ENCODE data around the gene FFAR2. TPM values are rescaled to one million over a fixed set of nuclear protein-coding genes. Genes with fewer than 3 reads are reported as not detected.

The FFAR2 gene
- total RNA-seq, 1 donor from 2014 or later, result not detected

DNA sequence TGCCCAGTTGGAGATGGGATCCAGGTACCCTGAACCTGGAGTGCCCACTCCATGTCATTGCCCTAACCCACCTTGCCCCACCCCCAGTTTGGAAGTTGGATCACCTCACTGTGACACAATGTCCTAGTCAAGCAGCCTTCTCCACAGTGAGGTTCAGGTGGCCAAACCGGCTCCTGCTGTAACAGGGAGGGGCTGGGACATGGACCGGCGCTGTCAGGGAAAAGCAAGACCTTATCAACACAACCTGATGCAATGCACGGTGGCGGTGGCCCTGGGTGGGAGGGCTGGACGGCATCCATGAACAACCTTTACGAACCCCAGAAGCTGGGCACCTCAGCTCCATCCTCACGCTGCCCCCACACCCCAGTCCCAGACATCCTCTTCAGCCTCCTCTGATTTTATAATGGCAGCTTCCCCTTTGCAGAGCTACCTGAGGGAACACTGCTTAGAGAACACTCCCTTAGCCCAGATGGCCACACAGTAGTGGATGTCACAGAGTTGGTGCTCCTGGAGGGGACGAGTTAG lies 43.8 kb downstream of the FFAR2 start:
- Mint-ChIP-seq H3K4me3 (no peak overlapping the region), H3K27ac (no peak overlapping the region), H3K4me1 (peaks cover 8% of the 10 kb centered on the region), H3K27me3 (peaks cover 8% of the 10 kb centered on the region), H3K36me3 (ENCODE audit: low read depth) (no peaks in the 10 kb centered on the region), H3K9me3 (no peaks in the 10 kb centered on the region)
- TF ChIP-seq, protein P1, sequence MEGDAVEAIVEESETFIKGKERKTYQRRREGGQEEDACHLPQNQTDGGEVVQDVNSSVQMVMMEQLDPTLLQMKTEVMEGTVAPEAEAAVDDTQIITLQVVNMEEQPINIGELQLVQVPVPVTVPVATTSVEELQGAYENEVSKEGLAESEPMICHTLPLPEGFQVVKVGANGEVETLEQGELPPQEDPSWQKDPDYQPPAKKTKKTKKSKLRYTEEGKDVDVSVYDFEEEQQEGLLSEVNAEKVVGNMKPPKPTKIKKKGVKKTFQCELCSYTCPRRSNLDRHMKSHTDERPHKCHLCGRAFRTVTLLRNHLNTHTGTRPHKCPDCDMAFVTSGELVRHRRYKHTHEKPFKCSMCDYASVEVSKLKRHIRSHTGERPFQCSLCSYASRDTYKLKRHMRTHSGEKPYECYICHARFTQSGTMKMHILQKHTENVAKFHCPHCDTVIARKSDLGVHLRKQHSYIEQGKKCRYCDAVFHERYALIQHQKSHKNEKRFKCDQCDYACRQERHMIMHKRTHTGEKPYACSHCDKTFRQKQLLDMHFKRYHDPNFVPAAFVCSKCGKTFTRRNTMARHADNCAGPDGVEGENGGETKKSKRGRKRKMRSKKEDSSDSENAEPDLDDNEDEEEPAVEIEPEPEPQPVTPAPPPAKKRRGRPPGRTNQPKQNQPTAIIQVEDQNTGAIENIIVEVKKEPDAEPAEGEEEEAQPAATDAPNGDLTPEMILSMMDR (IDR thresholded peaks at IDR 0.05), result no peak
- ChIA-PET POLR2A (no interaction called here), CTCF (interaction anchor here (1.3 kb wide), 1 partner anchor 140 kb away, joined by 4 read pairs; no protein-coding TSS in a partner anchor)
- DNase-seq, result no peak
- ATAC-seq (ENCODE audit: low read depth), result no peak
- intact Hi-C loops (cut with micrococcal nuclease), result no loop called here

DNA sequence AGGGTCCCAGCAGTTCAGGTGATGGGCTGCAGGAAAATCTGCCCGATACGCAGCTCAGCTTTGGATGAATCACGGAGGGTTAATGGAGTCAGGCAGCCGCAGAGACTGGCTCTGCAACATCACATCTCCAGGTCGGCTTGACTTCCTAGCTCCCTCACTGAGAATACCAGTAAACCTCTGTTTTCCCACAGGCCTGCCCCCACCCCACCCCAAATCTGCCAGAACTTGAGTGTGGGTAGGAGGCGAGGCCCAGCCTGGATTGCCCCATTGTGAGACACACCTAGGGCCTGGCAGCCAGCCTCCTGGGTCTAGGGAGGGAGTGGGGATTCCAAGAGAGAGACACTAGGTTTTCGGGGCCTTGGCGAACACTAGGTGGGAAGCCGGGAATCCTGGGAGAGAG lies 45.9 kb downstream of the FFAR2 start:
- intact Hi-C loops (cut with micrococcal nuclease), result no loop called here
- Mint-ChIP-seq H3K27me3 (peaks cover 8% of the 10 kb centered on the region), H3K9me3 (no peaks in the 10 kb centered on the region), H3K36me3 (ENCODE audit: low read depth) (no peaks in the 10 kb centered on the region), H3K4me1 (peaks cover 8% of the 10 kb centered on the region), H3K4me3 (no peak overlapping the region), H3K27ac (no peak overlapping the region)
- ATAC-seq (ENCODE audit: low read depth), result no peak
- ChIA-PET CTCF (interaction anchor here (5.3 kb wide), 1 partner anchor 140 kb away, joined by 66 read pairs; no protein-coding TSS in a partner anchor), POLR2A (no interaction called here)
- DNase-seq, result no peak
- TF ChIP-seq, protein P1 (IDR thresholded peaks at IDR 0.05), result no peak

DNA sequence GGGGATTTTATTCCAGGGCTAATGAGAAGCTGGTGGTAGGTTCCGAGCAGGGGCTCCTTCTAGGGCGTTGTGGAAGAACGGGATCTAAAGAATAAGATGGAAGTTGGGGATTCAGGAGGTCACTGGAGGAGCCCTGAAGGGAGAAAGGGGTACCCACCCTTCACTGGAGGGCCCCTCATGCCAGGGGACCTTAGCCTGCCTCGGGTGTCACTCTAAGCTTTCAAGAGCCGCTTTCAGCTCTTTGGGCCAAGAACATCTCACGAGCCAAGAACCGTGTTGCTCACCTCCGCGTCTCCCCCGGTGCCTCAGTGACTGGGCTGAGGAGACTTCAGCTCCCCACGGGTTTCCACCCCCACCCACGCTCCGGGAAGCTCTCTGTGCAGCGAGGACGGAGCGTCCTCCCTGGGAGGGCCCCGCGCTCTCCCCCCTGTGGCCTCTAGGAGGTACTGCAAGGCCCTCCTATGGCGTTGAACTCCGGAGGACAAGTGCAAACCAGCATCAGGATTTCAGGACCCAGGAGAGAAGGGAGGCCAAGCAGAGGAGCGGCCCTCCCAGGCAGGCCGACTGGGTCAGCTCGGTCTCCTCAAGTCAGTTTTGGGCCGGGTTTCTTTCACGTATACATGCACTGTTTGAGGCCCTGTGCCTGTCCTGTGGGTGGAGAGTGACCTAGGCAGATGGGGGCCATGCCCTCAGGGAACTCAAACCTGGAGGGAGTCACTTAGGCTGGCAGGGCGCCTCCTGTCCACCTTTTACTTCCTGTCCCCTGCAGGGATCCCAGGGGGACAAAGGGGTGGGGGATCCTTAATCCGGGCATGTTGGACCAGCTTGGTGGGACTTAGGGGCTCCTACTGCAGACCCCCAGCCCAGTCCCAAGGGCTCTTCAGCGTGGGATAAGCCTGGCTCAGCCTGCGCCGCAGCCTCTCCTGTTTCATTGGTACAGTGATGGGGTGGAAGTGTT lies 47.3 kb downstream of the FFAR2 start:
- no peak overlapping the region for H3K4me3 Mint-ChIP-seq
- ChIA-PET POLR2A (interaction anchor here (0.8 to 1.5 kb wide), 8 partner anchors 9 to 223 kb away, joined by 3 to 11 read pairs (median 4); partner anchors contain the start of gene FFAR1), CTCF (interaction anchor here (0.7 to 5.3 kb wide), 32 partner anchors 9 to 428 kb away, joined by 3 to 66 read pairs (median 4); partner anchors contain the start of genes FFAR1 and USF2)
- TF ChIP-seq, protein P1 (IDR thresholded peaks at IDR 0.05), result peak; percentile 67
- DNase-seq, result peak; percentile 62
- intact Hi-C loops (cut with micrococcal nuclease), result loop anchor here (1.0 kb wide), 4 partner anchors 27 to 248 kb away; no protein-coding TSS in a partner anchor
- peaks cover 8% of the 10 kb centered on the region for H3K4me1 Mint-ChIP-seq
- peak; percentile 100 for ATAC-seq (ENCODE audit: low read depth)
- H3K9me3 Mint-ChIP-seq, result no peaks in the 10 kb centered on the region
- peaks cover 5% of the 10 kb centered on the region for H3K27me3 Mint-ChIP-seq
- no peaks in the 10 kb centered on the region for H3K36me3 Mint-ChIP-seq (ENCODE audit: low read depth)
- no peak overlapping the region for H3K27ac Mint-ChIP-seq

DNA sequence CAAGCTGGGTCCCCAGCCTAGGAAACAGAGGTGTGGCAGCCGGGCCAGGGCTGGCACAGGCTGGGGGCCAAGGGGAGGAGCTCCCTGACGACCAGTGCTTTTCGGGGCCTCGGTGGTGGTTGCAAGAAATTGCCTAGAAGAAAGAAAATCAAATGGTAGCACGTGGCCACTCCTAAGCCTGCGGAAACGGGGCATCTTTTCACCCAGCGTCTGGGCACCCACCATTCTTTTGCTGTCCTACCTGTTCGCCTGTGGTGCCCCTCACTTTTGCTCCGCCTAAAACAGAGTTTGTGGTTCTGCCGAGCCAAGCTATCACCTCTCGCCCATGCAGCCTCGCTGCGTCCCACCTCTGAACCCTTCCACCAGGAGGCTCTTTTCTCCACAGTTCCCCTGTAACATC lies 49.3 kb downstream of the FFAR2 start:
- no peak overlapping the region for H3K4me3 Mint-ChIP-seq
- no peaks in the 10 kb centered on the region for H3K9me3 Mint-ChIP-seq
- TF ChIP-seq, protein P1 (IDR thresholded peaks at IDR 0.05), result no peak
- DNase-seq (no peak), ATAC-seq (ENCODE audit: low read depth) (no peak)
- ChIA-PET CTCF (interaction anchor here (0.9 to 5.3 kb wide), 4 partner anchors 13 to 144 kb away, joined by 3 to 66 read pairs (median 3); no protein-coding TSS in a partner anchor), POLR2A (interaction anchor here (0.7 kb wide), 1 partner anchor 151 kb away, joined by 3 read pairs; the partner anchor contains the start of gene COX6B1)
- H3K27ac Mint-ChIP-seq, result no peak overlapping the region
- peaks cover 7% of the 10 kb centered on the region for H3K27me3 Mint-ChIP-seq
- intact Hi-C loops (cut with micrococcal nuclease), result no loop called here
- peaks cover 8% of the 10 kb centered on the region for H3K4me1 Mint-ChIP-seq
- no peaks in the 10 kb centered on the region for H3K36me3 Mint-ChIP-seq (ENCODE audit: low read depth)

DNA sequence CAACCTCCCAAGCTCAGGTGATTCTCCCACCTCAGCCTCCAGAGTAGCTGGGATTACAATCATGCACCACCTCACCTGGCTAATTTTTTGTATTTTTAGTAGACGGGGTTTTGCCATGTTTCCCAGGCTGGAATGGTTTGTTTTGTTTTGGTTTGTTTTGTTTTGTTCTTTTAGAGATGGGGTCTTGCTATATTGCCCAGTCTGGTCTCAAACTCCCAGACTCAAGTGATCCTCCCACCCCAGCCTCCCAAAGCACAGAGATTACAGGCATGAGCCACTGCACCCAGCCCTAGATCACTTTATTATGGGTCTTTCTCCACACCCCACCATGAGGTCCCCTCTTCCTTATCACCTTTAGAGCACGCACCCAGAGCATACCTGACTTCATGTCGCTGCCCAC lies 50.2 kb downstream of the FFAR2 start:
- CTCF ChIA-PET, result interaction anchor here (5.3 kb wide), 1 partner anchor 144 kb away, joined by 66 read pairs; no protein-coding TSS in a partner anchor
- TF ChIP-seq, protein P1 (IDR thresholded peaks at IDR 0.05), result no peak
- intact Hi-C loops (cut with micrococcal nuclease), result no loop called here
- POLR2A ChIA-PET, result no interaction called here
- no peak for ATAC-seq (ENCODE audit: low read depth)
- Mint-ChIP-seq H3K9me3 (no peaks in the 10 kb centered on the region), H3K4me3 (no peak overlapping the region), H3K36me3 (ENCODE audit: low read depth) (no peaks in the 10 kb centered on the region), H3K4me1 (peaks cover 8% of the 10 kb centered on the region), H3K27ac (no peak overlapping the region), H3K27me3 (peaks cover 9% of the 10 kb centered on the region)
- no peak for DNase-seq

All from activated B cell treated with CpG ODN at 0.5 μM for 24 hours (primary cell).